Body of pancreas (tissue), 4 donors: ENCODE measurements around the gene SLC9A9. TPM values are rescaled to one million over a fixed set of nuclear protein-coding genes. Genes with fewer than 3 reads are reported as not detected.

Experiments
- ATAC-seq: fragments of 150-250 bp; one replicate; pipeline ENCODE4 v1.9.1; 2016
- DNase-seq, 4 donors: peaks; one replicate each; pipeline ENCODE4 v3.0.0-alpha.2; 2019
- H3K27ac ChIP-seq, 4 donors: fragments of 200-600 bp; sonication (generic); 1 replicate in 3 of 4; 2 replicates in 1 of 4; pipeline versions ENCODE4 v1.5.1 to v1.6.1; 2016 to 2019; ENCODE audit warnings: mild to moderate bottlenecking in 1 of 4, mixed read lengths in 1 of 4, moderate library complexity in 1 of 4
- H3K27me3 ChIP-seq, 2 donors: fragments of 200-600 bp; sonication (generic); one replicate each; pipeline ENCODE4 v1.6.0; 2016; ENCODE audit warnings: mild to moderate bottlenecking in 1 of 2
- H3K36me3 ChIP-seq, 2 donors: fragments of 200-600 bp; sonication (generic); replicated peaks in 1 of 2; 2 replicates each; pipeline ENCODE4 v1.5.1; 2016; ENCODE audit warnings: low read depth in 2 of 2; ENCODE audit not compliant: insufficient read depth in 1 of 2
- H3K4me1 ChIP-seq: fragments of 200-600 bp; sonication (generic); one replicate; pipeline ENCODE4 v1.6.0; 2016
- H3K4me3 ChIP-seq, 2 donors: fragments of 200-600 bp; sonication (generic); 1 replicate in 1 of 2; 2 replicates in 1 of 2; pipeline ENCODE4 v1.5.1; 2016 to 2019
- H3K9me3 ChIP-seq, 3 donors: fragments of 200-600 bp; sonication (generic); 1 replicate in 2 of 3; 2 replicates in 1 of 3; pipeline ENCODE4 v1.5.1; 2016
- POLR2A ChIP-seq, 3 donors: fragments of 450-650 bp; IDR thresholded peaks; one replicate each; pipeline ENCODE4 v1.6.1; 2016; ENCODE audit warnings: antibody characterized with exemption in 3 of 3, mild to moderate bottlenecking in 2 of 3
- WGBS, 2 donors: methylation state at CpG; one replicate each; pipeline ENCODE4 v1.1.5; 2017; 5-methylcytosine and 5-hydroxymethylcytosine counted together
- intact Hi-C: fragments of 100-400 bp; cut with DNase I; formaldehyde crosslinking; loops from one replicate; pipeline ENCODE4 v1.15.1; 2023
- total RNA-seq, 2 donors: library from RNA; depleted of rRNA; stranded (reverse); fragments of >200 nt; gene quantifications; one replicate each; pipeline ENCODE4 v1.1.0, GENCODE V29; 2016
- TF ChIP-seq, protein P1 (sequence below), 7 experiments: fragments of 450-650 bp in 4 of 7; fragments of 200-600 bp in 3 of 7; sonication (generic) in 3 of 7; IDR thresholded peaks; one replicate each; pipeline ENCODE4 v1.5.1; 2016 to 2019; ENCODE audit warnings: antibody characterized with exemption in 7 of 7

SLC9A9 gene
- total RNA-seq, 2 donors from 2014 or later, result 1.6 to 2.3 TPM

GRCh38 chr3:143242101-143242500 lies 606.2 kb downstream of the SLC9A9 start:
- H3K27ac ChIP-seq, result no peak overlapping the region
- DNase-seq, result no peak
- no peak overlapping the region for H3K4me3 ChIP-seq
- H3K9me3 ChIP-seq, result no peaks in the 10 kb centered on the region
- no peaks in the 10 kb centered on the region for H3K4me1 ChIP-seq
- ATAC-seq, result no peak
- no peak for TF ChIP-seq POLR2A (IDR thresholded peaks at IDR 0.05)
- TF ChIP-seq, protein P1, sequence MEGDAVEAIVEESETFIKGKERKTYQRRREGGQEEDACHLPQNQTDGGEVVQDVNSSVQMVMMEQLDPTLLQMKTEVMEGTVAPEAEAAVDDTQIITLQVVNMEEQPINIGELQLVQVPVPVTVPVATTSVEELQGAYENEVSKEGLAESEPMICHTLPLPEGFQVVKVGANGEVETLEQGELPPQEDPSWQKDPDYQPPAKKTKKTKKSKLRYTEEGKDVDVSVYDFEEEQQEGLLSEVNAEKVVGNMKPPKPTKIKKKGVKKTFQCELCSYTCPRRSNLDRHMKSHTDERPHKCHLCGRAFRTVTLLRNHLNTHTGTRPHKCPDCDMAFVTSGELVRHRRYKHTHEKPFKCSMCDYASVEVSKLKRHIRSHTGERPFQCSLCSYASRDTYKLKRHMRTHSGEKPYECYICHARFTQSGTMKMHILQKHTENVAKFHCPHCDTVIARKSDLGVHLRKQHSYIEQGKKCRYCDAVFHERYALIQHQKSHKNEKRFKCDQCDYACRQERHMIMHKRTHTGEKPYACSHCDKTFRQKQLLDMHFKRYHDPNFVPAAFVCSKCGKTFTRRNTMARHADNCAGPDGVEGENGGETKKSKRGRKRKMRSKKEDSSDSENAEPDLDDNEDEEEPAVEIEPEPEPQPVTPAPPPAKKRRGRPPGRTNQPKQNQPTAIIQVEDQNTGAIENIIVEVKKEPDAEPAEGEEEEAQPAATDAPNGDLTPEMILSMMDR (IDR thresholded peaks at IDR 0.05), result no peak
- H3K36me3 ChIP-seq, result no peaks in the 10 kb centered on the region
- no peaks in the 10 kb centered on the region for H3K27me3 ChIP-seq
- WGBS, 2 donors, result 59 to 71% methylated on average over 3 of the region's 3 CpGs
- intact Hi-C loops, result no loop called here

- Histone ChIP-seq H3K27me3 (no peaks in the 10 kb centered on the region), H3K9me3 (no peaks in the 10 kb centered on the region), H3K4me3 (no peak overlapping the region), H3K4me1 (no peaks in the 10 kb centered on the region), H3K27ac (no peak overlapping the region), H3K36me3 (no peaks in the 10 kb centered on the region)
- no peak for DNase-seq
- no peak for ATAC-seq
- WGBS, 2 donors, result 85 to 86% methylated on average over 3 of the region's 3 CpGs
- intact Hi-C loops, result no loop called here
- no peak for TF ChIP-seq POLR2A (IDR thresholded peaks at IDR 0.05)
- TF ChIP-seq, protein P1 (IDR thresholded peaks at IDR 0.05), result no peak
Observed at GRCh38 chr3:143241481-143241951, 606.8 kb downstream of the SLC9A9 start.

- H3K4me1 ChIP-seq, result no peaks in the 10 kb centered on the region
- 61 to 62% methylated on average over 4 of the region's 4 CpGs for WGBS, 2 donors
- H3K27me3 ChIP-seq, result no peaks in the 10 kb centered on the region
- H3K27ac ChIP-seq, result no peak overlapping the region
- no peak overlapping the region for H3K4me3 ChIP-seq
- TF ChIP-seq, protein P1 (IDR thresholded peaks at IDR 0.05), result no peak
- TF ChIP-seq POLR2A (IDR thresholded peaks at IDR 0.05), result no peak
- no peak for DNase-seq
- intact Hi-C loops, result no loop called here
- H3K36me3 ChIP-seq, result no peaks in the 10 kb centered on the region
- H3K9me3 ChIP-seq, result no peaks in the 10 kb centered on the region
- no peak for ATAC-seq
Observed at GRCh38 chr3:143240886-143241285, 607.4 kb downstream of the SLC9A9 start.

GRCh38 chr3:143239031-143239430 lies 609.2 kb downstream of the SLC9A9 start:
- H3K27ac ChIP-seq, result no peak overlapping the region
- no peaks in the 10 kb centered on the region for H3K27me3 ChIP-seq
- TF ChIP-seq, protein P1 (IDR thresholded peaks at IDR 0.05), result no peak
- no peak for TF ChIP-seq POLR2A (IDR thresholded peaks at IDR 0.05)
- H3K9me3 ChIP-seq, result no peaks in the 10 kb centered on the region
- no peaks in the 10 kb centered on the region for H3K4me1 ChIP-seq
- no peaks in the 10 kb centered on the region for H3K36me3 ChIP-seq
- intact Hi-C loops, result no loop called here
- WGBS, 2 donors, result 69 to 71% methylated on average over 3 of the region's 3 CpGs
- DNase-seq (no peak), ATAC-seq (no peak)
- H3K4me3 ChIP-seq, result no peak overlapping the region

DNA sequence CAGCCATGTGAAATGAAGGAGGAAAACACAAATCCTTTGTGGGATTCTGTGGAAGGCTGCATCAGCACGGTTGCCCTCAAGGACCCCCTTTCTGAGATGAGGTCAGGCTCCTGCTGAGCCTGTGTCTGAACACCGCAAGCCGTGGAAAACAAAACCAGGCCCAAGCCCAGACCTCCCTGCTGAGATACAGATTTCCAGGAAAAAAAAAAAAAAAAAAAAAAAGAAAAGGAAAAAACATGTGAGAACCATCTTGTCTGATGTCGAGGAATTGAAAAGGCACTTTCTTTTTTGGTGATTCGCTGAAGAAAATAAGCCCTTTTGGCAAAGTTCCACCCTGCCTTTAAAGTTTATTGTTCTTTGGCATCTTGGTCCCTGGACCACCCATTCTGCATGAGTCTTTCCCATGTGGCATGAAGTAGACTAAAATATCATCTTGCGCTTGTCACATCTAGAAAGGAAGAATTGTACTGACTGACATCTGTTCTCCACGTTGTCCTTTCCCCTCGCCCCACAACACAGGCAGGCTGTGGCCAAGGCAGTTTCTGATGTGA lies 611.1 kb downstream of the SLC9A9 start:
- ATAC-seq (no peak), DNase-seq (no peak)
- no peaks in the 10 kb centered on the region for H3K4me1 ChIP-seq
- TF ChIP-seq, protein P1 (IDR thresholded peaks at IDR 0.05), result no peak
- no peak for TF ChIP-seq POLR2A (IDR thresholded peaks at IDR 0.05)
- intact Hi-C loops, result no loop called here
- H3K27ac ChIP-seq, result no peak overlapping the region
- H3K9me3 ChIP-seq, result no peaks in the 10 kb centered on the region
- H3K36me3 ChIP-seq, result no peaks in the 10 kb centered on the region
- H3K4me3 ChIP-seq, result no peak overlapping the region
- H3K27me3 ChIP-seq, result no peaks in the 10 kb centered on the region
- WGBS, 2 donors, result 69 to 87% methylated on average over 8 of the region's 8 CpGs
